GM12878 (cell line): ENCODE measurements around the gene POFUT1.
A peak's percentile ranks its signal among the peaks of the same experiment; 100 is the strongest.

ENCODE experiments used
- CTCF ChIP-seq, 3 experiments: IDR thresholded peaks in 2 of 3; conservative IDR thresholded peaks in 1 of 3; 2 replicates each; pipeline ENCODE4 v1.5.1; 2011; ENCODE audit warnings: low read depth in 3 of 3, low read length in 3 of 3, mild to moderate bottlenecking in 3 of 3, control low read depth in 2 of 3, moderate library complexity in 2 of 3, inconsistent platforms in 1 of 3, mixed read lengths in 1 of 3; ENCODE audit not compliant: control insufficient read depth in 2 of 3, insufficient read depth in 1 of 3; ENCODE audit errors: extremely low read depth in 1 of 3
- EZH2 ChIP-seq: IDR thresholded peaks from 2 replicates; pipeline ENCODE4 v1.6.1; 2012; ENCODE audit warnings: low read depth, mild to moderate bottlenecking, control low read depth, inconsistent platforms, low read length, borderline replicate concordance; ENCODE audit not compliant: control insufficient read depth
- IRF3 ChIP-seq: fragments of 450-650 bp; IDR thresholded peaks from 2 replicates; pipeline ENCODE4 v1.6.1; 2014; ENCODE audit warnings: mild to moderate bottlenecking
- MEF2B ChIP-seq: fragments of 450-650 bp; IDR thresholded peaks from 2 replicates; pipeline ENCODE4 v1.6.1; 2018; ENCODE audit warnings: mild to moderate bottlenecking, moderate library complexity; ENCODE audit not compliant: partially characterized antibody, poor library complexity, severe bottlenecking
- POLR2A ChIP-seq: IDR thresholded peaks from 2 replicates; pipeline ENCODE4 v1.6.1; 2011; ENCODE audit warnings: low read depth, mild to moderate bottlenecking, low read length
- RAD21 ChIP-seq: IDR thresholded peaks from 2 replicates; pipeline ENCODE4 v1.6.1; 2011; ENCODE audit warnings: mild to moderate bottlenecking, low read depth, low read length, moderate library complexity; ENCODE audit not compliant: insufficient read depth
- RBBP5 ChIP-seq: fragments of 200-600 bp; sonication (generic); conservative IDR thresholded peaks from 2 replicates; pipeline ENCODE4 v1.6.1; 2016
- SMAD1 ChIP-seq: fragments of 450-650 bp; IDR thresholded peaks from 2 replicates; pipeline ENCODE4 v1.6.1; 2018; ENCODE audit warnings: mild to moderate bottlenecking, low read depth; ENCODE audit not compliant: partially characterized antibody
- SREBF2 ChIP-seq: IDR thresholded peaks from 2 replicates; pipeline ENCODE4 v1.6.1; 2012; ENCODE audit warnings: mild to moderate bottlenecking, low read length
- SRF ChIP-seq, 2 experiments: IDR thresholded peaks; 2 replicates each; pipeline ENCODE4 v1.6.1; 2011; ENCODE audit warnings: low read depth in 2 of 2, low read length in 2 of 2, mild to moderate bottlenecking in 1 of 2, moderate library complexity in 1 of 2
- SUPT20H ChIP-seq: IDR thresholded peaks from 2 replicates; pipeline ENCODE4 v1.6.1; 2011; ENCODE audit warnings: low read depth, mild to moderate bottlenecking, low read length, moderate library complexity, borderline replicate concordance; ENCODE audit not compliant: control insufficient read depth
- TARDBP ChIP-seq: IDR thresholded peaks from 2 replicates; pipeline ENCODE4 v1.6.1; 2016; ENCODE audit warnings: borderline replicate concordance
- YY1 ChIP-seq: IDR thresholded peaks from 2 replicates; pipeline ENCODE4 v1.6.1; 2011; ENCODE audit warnings: low read depth, mild to moderate bottlenecking, low read length
- ZBED1 ChIP-seq: IDR thresholded peaks from 2 replicates; pipeline ENCODE4 v1.6.1; 2016; ENCODE audit warnings: borderline replicate concordance

- TF ChIP-seq TARDBP = no peak
- no peak for TF ChIP-seq MEF2B
- TF ChIP-seq CTCF (IDR thresholded peaks at IDR 0.05 in 2 of 3, conservative IDR thresholded peaks at IDR 0.05 in 1 of 3; ENCODE audit: control insufficient read depth in 2 of 3, extremely low read depth in 1 of 3, insufficient read depth in 1 of 3, low read depth in 3 of 3, low read length in 3 of 3) = no peak
- TF ChIP-seq SRF (IDR thresholded peaks at IDR 0.05; ENCODE audit: low read depth in 2 of 2, low read length in 2 of 2) = no peak
- no peak for TF ChIP-seq RAD21
- TF ChIP-seq SUPT20H = no peak
- TF ChIP-seq SREBF2 = no peak
- TF ChIP-seq RBBP5 = no peak
- no peak for TF ChIP-seq SMAD1
- no peak for TF ChIP-seq EZH2
- TF ChIP-seq ZBED1 = no peak
- no peak for TF ChIP-seq IRF3
- peak; percentile 21; the same call in 1 of the 2 replicates for TF ChIP-seq POLR2A
- TF ChIP-seq YY1 = no peak
Observed at GRCh38 chr20:32165836-32166545, 41.7 kb upstream of the POFUT1 start.
